Ishikawa (cell line): ENCODE measurements around the gene ZNF548.

Source experiments
- CEBPB ChIP-seq: IDR thresholded peaks from 2 replicates; pipeline ENCODE4 v1.6.1; 2012
- CREB1 ChIP-seq: IDR thresholded peaks from 2 replicates; pipeline ENCODE4 v1.6.1; 2012; ENCODE audit warnings: low read depth
- EGR1 ChIP-seq: IDR thresholded peaks from 2 replicates; pipeline ENCODE4 v1.6.1; 2012
- EP300 ChIP-seq: IDR thresholded peaks from 2 replicates; pipeline ENCODE4 v1.6.1; 2012; ENCODE audit warnings: borderline replicate concordance
- FOXM1 ChIP-seq: IDR thresholded peaks from 2 replicates; pipeline ENCODE4 v1.6.1; 2012; ENCODE audit warnings: low read depth, borderline replicate concordance
- NFIC ChIP-seq: IDR thresholded peaks from 2 replicates; pipeline ENCODE4 v1.6.1; 2012
- RAD21 ChIP-seq: IDR thresholded peaks from 2 replicates; pipeline ENCODE4 v1.6.1; 2012; ENCODE audit warnings: low read depth
- TAF1 ChIP-seq: IDR thresholded peaks from 2 replicates; pipeline ENCODE4 v1.6.1; 2012; ENCODE audit warnings: low read depth, mild to moderate bottlenecking
- TCF12 ChIP-seq: IDR thresholded peaks from 2 replicates; pipeline ENCODE4 v1.6.1; 2012; ENCODE audit warnings: low read depth
- TEAD4 ChIP-seq: IDR thresholded peaks from 2 replicates; pipeline ENCODE4 v1.6.1; 2012
- YY1 ChIP-seq: IDR thresholded peaks from 2 replicates; pipeline ENCODE4 v1.6.1; 2012; ENCODE audit warnings: low read depth
- ZBTB7A ChIP-seq: IDR thresholded peaks from 2 replicates; pipeline ENCODE4 v1.6.1; 2012; ENCODE audit warnings: low read depth
- TF ChIP-seq, protein P1 (sequence below): IDR thresholded peaks from 2 replicates; pipeline ENCODE4 v1.6.1; 2012
- TF ChIP-seq, protein P2 (sequence below): IDR thresholded peaks from 2 replicates; pipeline ENCODE4 v1.6.1; 2012
- TF ChIP-seq, protein P3 (sequence below): IDR thresholded peaks from 2 replicates; pipeline ENCODE4 v1.6.1; 2012; ENCODE audit warnings: low read depth, mild to moderate bottlenecking

Gene ZNF548

DNA sequence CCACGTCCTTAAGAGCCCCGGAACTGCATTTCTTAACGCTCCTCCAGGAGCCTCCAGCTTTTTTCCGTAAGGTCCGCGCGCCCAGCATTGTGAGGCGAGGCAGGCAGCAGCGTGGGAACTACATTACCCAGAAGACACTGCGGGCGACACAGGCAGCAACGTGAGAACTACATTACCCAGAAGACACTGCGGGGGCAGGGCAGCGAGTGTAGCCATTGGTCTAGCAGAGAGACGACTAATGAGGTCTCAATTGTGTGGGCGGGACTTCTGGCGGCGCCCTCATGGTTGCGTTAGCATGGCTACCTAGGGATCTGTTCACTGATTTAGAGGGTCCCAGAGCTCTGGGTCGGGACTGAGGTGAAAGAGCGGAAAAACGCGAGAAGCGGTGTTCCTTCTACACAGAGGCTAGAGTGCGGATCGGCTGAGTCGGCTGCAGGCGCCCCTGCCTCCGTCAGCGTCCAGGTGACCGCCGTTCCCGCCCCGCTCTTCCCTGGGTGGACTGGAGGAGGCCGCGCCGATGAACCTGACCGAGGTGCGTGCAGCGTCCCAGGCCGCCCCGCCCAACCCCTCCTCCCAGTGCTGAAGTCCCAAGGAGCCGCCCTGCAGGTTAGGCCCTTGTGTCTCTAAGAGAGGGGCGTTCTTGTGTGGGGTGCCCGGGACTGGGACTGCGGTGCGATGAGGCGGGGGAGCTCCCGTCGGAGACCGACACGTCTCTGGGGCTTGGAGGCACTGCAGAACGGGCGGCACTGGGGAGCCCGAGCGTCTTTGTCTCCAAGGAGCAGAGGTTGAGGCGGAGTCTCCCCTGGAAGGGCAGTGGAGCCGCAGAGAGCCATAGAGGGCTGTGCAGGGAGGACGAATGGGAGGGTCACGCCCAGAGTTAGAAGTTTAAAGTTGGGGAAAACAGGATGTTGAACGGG is 45.7 kb downstream of the ZNF548 start, which contains the start of gene ZNF749:
Gene ZNF749, plus strand, starts transcription at position 264 of the 917 bp plus-strand sequence. Its CDS starts 254 bp downstream, at position 518.
- TF ChIP-seq, protein P1, sequence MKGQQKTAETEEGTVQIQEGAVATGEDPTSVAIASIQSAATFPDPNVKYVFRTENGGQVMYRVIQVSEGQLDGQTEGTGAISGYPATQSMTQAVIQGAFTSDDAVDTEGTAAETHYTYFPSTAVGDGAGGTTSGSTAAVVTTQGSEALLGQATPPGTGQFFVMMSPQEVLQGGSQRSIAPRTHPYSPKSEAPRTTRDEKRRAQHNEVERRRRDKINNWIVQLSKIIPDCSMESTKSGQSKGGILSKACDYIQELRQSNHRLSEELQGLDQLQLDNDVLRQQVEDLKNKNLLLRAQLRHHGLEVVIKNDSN: peak; percentile 30; the same call in 1 of the 2 replicates
- TF ChIP-seq FOXM1 (no peak), TEAD4 (no peak), NFIC (no peak), CREB1 (peak; percentile 77), TCF12 (peak; percentile 50; the same call in 1 of the 2 replicates), ZBTB7A (no peak), CEBPB (no peak), TAF1 (peak; percentile 67; the same call in 1 of the 2 replicates), EP300 (no peak), EGR1 (peak; percentile 53), YY1 (peak; percentile 85; the same call in 1 of the 2 replicates), RAD21 (no peak)
- TF ChIP-seq, protein P2, sequence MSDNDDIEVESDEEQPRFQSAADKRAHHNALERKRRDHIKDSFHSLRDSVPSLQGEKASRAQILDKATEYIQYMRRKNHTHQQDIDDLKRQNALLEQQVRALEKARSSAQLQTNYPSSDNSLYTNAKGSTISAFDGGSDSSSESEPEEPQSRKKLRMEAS: peak; percentile 87
- TF ChIP-seq, protein P3, sequence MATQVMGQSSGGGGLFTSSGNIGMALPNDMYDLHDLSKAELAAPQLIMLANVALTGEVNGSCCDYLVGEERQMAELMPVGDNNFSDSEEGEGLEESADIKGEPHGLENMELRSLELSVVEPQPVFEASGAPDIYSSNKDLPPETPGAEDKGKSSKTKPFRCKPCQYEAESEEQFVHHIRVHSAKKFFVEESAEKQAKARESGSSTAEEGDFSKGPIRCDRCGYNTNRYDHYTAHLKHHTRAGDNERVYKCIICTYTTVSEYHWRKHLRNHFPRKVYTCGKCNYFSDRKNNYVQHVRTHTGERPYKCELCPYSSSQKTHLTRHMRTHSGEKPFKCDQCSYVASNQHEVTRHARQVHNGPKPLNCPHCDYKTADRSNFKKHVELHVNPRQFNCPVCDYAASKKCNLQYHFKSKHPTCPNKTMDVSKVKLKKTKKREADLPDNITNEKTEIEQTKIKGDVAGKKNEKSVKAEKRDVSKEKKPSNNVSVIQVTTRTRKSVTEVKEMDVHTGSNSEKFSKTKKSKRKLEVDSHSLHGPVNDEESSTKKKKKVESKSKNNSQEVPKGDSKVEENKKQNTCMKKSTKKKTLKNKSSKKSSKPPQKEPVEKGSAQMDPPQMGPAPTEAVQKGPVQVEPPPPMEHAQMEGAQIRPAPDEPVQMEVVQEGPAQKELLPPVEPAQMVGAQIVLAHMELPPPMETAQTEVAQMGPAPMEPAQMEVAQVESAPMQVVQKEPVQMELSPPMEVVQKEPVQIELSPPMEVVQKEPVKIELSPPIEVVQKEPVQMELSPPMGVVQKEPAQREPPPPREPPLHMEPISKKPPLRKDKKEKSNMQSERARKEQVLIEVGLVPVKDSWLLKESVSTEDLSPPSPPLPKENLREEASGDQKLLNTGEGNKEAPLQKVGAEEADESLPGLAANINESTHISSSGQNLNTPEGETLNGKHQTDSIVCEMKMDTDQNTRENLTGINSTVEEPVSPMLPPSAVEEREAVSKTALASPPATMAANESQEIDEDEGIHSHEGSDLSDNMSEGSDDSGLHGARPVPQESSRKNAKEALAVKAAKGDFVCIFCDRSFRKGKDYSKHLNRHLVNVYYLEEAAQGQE: no peak

DNA sequence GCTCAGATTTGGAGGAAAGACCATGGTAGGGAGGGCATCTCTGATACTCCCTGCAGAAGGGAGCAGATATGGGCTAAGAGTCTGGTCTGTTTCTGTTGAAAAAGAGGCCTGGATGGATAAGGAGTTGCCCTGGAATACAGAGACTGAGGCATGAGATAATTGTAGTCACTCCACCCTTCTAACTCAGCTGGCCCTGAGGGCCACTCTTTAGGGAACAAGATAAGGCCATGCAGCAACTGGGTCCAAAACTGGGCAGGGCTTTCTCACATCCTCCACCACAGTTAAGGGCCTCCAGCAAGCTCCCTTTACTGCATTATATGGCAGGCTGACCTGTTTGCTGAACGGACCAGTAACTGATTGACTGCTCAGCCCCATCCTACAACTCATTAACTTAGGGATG is 46.8 kb downstream of the ZNF548 start:
- TF ChIP-seq RAD21 (no peak), EP300 (no peak), NFIC (no peak), TCF12 (no peak), TEAD4 (no peak), TAF1 (no peak)
- TF ChIP-seq, protein P3: no peak
- TF ChIP-seq, protein P1: no peak

DNA sequence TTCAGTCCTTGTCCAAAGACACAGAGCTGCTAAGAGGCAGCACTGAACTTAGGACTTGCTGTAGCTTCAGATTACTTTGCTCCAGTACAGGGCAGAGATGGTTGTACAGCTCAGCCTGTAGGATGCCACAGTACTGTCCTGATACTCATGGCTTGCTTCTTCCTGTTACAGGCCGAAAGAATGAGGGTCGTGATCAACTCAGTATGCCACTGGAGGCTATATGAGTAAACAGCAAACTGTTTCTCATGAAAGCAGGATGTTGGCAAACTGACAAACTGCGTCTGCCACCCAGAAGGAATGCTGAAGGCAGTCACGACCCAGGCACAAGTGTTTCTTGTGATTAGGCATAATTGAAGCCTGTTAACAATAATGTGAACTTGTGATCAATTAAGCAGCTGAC is 48.3 kb downstream of the ZNF548 start:
- TF ChIP-seq RAD21: no peak

DNA sequence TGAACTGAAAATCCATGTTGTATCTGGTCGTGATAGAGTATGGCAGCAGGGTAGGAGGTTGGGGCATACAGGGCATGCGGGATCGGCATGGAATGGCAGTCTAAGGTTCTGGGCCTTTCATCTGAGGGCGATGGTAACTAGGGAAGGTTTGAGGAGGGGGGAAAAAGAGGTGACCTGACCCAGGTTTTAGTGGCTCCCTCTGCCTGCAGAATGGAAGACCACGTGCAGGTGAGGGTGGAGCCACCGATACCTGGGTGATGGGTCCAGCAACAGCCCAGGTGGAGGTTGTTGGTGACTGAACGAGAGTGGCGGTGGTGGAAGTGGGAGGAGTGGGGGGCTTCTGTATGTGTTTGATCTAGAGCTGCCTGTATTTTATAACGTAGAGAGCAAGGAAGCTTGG is 49.3 kb downstream of the ZNF548 start:
- TF ChIP-seq, protein P2: no peak
- no peak for TF ChIP-seq TEAD4

DNA sequence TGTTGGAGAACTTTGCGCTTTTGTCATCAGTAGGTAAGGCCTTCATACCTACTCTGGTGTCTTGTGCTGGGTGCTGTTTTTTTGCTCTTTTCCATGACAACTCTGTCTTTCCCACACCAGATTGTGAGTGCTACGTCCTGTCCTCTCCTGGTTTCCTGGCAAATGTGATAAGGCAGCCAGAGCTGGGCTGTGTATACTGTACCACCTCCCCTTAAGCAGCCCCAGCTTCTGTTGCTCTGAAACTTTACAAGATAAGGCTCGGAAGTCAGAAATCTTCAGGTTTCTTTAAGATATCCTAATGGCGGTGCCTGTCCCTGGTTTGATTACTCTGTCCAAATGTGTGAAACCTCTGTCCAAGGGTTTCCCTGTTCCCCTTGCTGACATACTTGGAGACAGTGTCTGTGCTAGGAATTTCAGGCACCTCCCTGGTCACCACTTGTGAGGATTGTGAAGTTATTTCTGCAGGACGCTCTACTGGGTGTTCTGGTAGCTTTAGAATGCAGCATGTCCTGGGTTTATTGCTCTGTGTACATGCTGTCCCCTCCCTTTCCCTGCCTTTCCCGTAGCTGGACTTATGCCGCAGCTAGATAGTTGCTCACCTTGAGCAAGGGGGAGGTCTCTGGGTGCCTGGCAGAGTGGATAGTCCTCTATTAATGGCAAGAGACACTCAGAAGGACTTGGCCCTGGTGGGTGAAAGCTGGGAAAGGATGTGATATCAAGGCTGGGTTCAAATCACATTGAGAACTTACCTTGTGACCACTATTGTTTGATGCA is 52.5 kb downstream of the ZNF548 start:
- no peak for TF ChIP-seq CREB1
- no peak for TF ChIP-seq NFIC
- TF ChIP-seq ZBTB7A: no peak
- no peak for TF ChIP-seq FOXM1
- TF ChIP-seq, protein P2: no peak
- TF ChIP-seq, protein P1: no peak
- no peak for TF ChIP-seq RAD21
- TF ChIP-seq CEBPB: no peak
- TF ChIP-seq TEAD4: no peak
- no peak for TF ChIP-seq EP300
- no peak for TF ChIP-seq EGR1
- TF ChIP-seq TAF1: no peak
- no peak for TF ChIP-seq YY1
- TF ChIP-seq TCF12: no peak
- TF ChIP-seq, protein P3: no peak
